HG03280 (cell line): ENCODE data around the gene COL19A1.

Source experiments
- ATAC-seq: cut with Tn5 transposase; IDR thresholded peaks from one replicate; pipeline ENCODE4 v1.9.1; 2021; ENCODE audit warnings: mild to moderate bottlenecking, moderate library complexity; ENCODE audit not compliant: unreplicated experiment

COL19A1 gene

GRCh38 chr6:70157086-70157485 lies 290.7 kb downstream of the COL19A1 start:
- ATAC-seq, result no peak

GRCh38 chr6:70160276-70160675 lies 293.9 kb downstream of the COL19A1 start:
- ATAC-seq, result no peak

GRCh38 chr6:70162972-70163371 lies 296.6 kb downstream of the COL19A1 start:
- ATAC-seq, result no peak

- ATAC-seq, result no peak
Measured at GRCh38 chr6:70163795-70164194, 297.4 kb downstream of the COL19A1 start.

GRCh38 chr6:70164556-70164955 lies 298.2 kb downstream of the COL19A1 start:
- no peak for ATAC-seq

GRCh38 chr6:70166088-70166958 lies 300.0 kb downstream of the COL19A1 start:
- peak; percentile 95 for ATAC-seq

- no peak for ATAC-seq
Measured at GRCh38 chr6:70168681-70169377, 302.5 kb downstream of the COL19A1 start.

GRCh38 chr6:70171236-70171635 lies 304.9 kb downstream of the COL19A1 start:
- ATAC-seq, result no peak

- no peak for ATAC-seq
Measured at GRCh38 chr6:70172252-70172651, 305.9 kb downstream of the COL19A1 start.

- no peak for ATAC-seq
Measured at GRCh38 chr6:70175770-70176169, 309.4 kb downstream of the COL19A1 start.

GRCh38 chr6:70176842-70177550 lies 310.6 kb downstream of the COL19A1 start:
- ATAC-seq, result no peak

GRCh38 chr6:70180183-70180900 lies 314.0 kb downstream of the COL19A1 start:
- ATAC-seq, result no peak

GRCh38 chr6:70180901-70181599 lies 314.7 kb downstream of the COL19A1 start:
- no peak for ATAC-seq

- ATAC-seq, result no peak
Measured at GRCh38 chr6:70183538-70183937, 317.2 kb downstream of the COL19A1 start.

GRCh38 chr6:70184723-70185122 lies 318.4 kb downstream of the COL19A1 start:
- no peak for ATAC-seq

- no peak for ATAC-seq
Measured at GRCh38 chr6:70186461-70186860, 320.1 kb downstream of the COL19A1 start.

- ATAC-seq, result no peak
Measured at GRCh38 chr6:70188202-70188601, 321.8 kb downstream of the COL19A1 start.

GRCh38 chr6:70194421-70194820 lies 328.1 kb downstream of the COL19A1 start:
- ATAC-seq, result no peak

- no peak for ATAC-seq
Measured at GRCh38 chr6:70196531-70196930, 330.2 kb downstream of the COL19A1 start.

GRCh38 chr6:70198785-70199184 lies 332.4 kb downstream of the COL19A1 start:
- no peak for ATAC-seq
